Coronary artery (tissue), 2 donors: ENCODE measurements around the gene PRDM2.

Experiments
- DNase-seq: peaks from one replicate; pipeline ENCODE4 v3.0.0-alpha.2; 2017; ENCODE audit warnings: low spot score
- H3K27ac ChIP-seq, 2 donors: fragments of 200-600 bp; sonication (generic); one replicate each; pipeline ENCODE4 v1.5.1; 2016 to 2019
- H3K4me3 ChIP-seq: fragments of 200-600 bp; sonication (generic); 2 replicates; pipeline ENCODE4 v1.5.1; 2016; ENCODE audit warnings: mild to moderate bottlenecking, moderate library complexity
- TF ChIP-seq, protein P1 (sequence below): fragments of 200-600 bp; sonication (generic); IDR thresholded peaks from one replicate; pipeline ENCODE4 v1.5.1; 2019; ENCODE audit warnings: antibody characterized with exemption

The PRDM2 gene

DNA sequence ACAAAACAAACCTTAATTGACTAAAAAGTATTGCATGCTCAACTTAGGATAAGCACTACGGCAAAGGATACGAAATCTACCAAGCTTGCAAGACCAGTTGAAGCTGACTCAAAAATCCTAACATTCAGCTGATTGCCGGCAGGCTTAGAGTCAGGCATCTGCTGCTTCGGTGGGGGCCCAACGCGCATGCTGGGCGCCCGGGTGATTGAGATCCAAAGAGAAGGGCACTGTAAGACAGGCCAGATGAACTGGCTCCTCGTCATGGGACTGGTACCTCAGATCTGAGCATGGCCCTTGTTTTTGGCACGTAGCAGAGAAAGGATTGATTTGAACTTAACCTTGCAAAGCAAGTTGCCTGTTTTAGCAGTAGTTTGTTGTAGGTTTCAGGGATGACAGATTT, 86.6 kb downstream of the PRDM2 start:
- H3K4me3 ChIP-seq, result no peak overlapping the region
- no peak for DNase-seq
- TF ChIP-seq, protein P1, sequence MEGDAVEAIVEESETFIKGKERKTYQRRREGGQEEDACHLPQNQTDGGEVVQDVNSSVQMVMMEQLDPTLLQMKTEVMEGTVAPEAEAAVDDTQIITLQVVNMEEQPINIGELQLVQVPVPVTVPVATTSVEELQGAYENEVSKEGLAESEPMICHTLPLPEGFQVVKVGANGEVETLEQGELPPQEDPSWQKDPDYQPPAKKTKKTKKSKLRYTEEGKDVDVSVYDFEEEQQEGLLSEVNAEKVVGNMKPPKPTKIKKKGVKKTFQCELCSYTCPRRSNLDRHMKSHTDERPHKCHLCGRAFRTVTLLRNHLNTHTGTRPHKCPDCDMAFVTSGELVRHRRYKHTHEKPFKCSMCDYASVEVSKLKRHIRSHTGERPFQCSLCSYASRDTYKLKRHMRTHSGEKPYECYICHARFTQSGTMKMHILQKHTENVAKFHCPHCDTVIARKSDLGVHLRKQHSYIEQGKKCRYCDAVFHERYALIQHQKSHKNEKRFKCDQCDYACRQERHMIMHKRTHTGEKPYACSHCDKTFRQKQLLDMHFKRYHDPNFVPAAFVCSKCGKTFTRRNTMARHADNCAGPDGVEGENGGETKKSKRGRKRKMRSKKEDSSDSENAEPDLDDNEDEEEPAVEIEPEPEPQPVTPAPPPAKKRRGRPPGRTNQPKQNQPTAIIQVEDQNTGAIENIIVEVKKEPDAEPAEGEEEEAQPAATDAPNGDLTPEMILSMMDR, result no peak
- no peak overlapping the region for H3K27ac ChIP-seq

DNA sequence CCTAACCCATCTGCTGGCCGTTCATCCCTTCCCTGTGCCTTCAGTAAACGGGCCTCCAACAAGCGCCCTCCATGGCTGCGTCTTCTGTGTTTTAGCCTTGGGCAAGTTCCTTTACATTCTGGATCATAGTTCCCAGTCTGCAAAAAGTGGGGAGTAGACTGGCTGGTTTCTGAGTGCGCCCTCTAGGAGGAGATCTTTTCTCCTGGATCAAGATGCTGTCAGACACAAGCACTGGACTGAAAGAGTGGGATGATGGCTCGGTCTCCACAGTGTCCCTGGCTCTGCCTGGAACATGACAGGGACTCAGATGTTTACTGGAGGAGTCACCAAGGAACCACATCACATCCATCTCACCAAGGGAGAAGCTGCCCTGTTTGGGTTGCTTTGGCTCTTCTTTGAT, 88.8 kb downstream of the PRDM2 start:
- no peak overlapping the region for H3K27ac ChIP-seq
- DNase-seq, result no peak
- TF ChIP-seq, protein P1, result no peak
- H3K4me3 ChIP-seq, result no peak overlapping the region

DNA sequence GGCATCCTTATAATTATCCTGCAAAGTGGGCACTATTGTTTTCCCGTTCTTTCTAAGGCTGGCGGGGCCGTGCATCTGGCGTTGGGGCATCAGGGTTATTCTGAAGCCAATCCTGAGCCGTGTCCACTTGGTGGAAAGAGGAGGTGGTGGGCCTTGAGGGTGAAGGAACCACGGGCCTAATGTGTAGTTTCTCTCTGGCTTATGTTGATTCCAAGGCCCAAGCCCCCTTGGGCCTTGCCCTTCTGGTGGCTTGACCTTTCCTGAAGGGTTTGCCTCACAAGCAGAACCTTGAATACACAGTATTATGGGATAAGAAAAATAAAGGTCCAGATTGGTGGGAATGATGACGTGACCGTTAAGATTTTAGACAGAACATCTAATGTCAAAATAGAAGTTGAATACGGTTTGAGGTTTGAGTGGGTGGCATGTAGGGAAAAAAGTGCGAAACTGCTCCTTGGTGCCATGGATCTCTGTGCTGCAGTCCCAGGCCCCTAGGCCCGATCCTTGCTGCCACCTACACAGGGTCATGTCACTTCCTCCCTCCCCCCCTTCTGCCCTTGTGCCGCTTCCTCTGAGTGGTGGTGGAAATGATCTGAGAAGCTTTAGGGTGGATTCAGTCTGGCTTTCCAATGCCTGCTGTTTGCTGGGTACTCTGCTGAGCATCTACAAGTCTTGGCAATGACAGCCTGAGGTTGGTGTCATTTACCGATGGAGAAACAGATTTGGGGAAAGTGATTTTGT, 90.5 kb downstream of the PRDM2 start:
- Histone ChIP-seq H3K27ac (no peak overlapping the region), H3K4me3 (no peak overlapping the region)
- DNase-seq, result no peak
- TF ChIP-seq, protein P1, result no peak

DNA sequence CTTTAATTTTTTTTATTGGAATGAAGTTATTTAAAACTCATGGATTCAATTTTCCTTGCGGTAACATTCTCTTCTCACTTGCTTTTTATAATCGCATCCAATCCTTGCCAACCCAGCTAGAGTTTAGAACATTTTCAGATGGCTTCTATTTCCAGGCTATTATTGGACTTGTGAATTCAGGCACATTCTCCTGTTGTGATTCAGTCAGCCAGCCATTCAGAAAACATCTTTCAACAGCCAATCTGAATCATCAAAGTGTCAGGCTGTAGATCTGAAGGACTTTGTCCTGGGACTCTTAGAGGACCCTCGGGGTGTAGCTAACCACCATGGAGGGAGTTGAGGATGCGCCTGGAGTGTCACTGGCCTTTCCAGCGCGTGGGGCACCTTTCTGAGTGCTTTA, 92.4 kb downstream of the PRDM2 start:
- no peak for DNase-seq
- no peak overlapping the region for H3K4me3 ChIP-seq
- H3K27ac ChIP-seq, result peak overlapping the region in 1 of 2 donors; percentile 18

DNA sequence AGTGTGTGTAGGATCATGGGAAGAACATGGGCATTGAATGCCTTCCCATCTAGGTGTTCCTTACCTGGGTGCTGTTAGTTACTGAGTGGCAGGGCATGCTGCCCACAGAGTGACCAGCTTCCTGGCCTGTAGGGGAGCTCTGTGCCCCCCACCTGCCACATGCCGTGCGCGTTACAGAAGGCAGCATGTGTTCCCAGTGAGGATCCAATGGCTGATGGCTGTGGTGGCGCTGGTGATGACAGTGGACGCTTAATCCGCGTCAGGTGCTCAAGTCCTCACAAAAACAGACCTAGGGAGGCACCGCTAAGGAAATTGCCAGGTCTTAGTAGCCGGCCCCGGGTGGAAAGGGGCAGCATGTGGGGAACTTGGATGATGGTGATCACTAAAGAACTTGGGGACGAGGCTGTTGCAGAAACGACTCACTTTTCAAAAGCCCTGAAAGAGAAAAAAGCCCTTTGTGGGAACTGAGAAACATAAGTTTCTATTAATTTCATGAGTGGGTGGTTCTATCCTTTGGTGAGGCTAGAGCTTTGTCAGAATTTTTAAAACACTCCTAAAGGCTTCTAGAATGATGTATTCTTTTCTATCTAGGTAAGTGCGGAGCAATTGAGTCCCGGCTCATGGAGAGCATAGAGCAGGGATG, 93.2 kb downstream of the PRDM2 start:
- no peak overlapping the region for H3K27ac ChIP-seq
- no peak for DNase-seq
- TF ChIP-seq, protein P1, result no peak
- H3K4me3 ChIP-seq, result no peak overlapping the region

More for the DNA sequence above, 92.4 kb downstream of the PRDM2 start:
- TF ChIP-seq, protein P1, result no peak

DNA sequence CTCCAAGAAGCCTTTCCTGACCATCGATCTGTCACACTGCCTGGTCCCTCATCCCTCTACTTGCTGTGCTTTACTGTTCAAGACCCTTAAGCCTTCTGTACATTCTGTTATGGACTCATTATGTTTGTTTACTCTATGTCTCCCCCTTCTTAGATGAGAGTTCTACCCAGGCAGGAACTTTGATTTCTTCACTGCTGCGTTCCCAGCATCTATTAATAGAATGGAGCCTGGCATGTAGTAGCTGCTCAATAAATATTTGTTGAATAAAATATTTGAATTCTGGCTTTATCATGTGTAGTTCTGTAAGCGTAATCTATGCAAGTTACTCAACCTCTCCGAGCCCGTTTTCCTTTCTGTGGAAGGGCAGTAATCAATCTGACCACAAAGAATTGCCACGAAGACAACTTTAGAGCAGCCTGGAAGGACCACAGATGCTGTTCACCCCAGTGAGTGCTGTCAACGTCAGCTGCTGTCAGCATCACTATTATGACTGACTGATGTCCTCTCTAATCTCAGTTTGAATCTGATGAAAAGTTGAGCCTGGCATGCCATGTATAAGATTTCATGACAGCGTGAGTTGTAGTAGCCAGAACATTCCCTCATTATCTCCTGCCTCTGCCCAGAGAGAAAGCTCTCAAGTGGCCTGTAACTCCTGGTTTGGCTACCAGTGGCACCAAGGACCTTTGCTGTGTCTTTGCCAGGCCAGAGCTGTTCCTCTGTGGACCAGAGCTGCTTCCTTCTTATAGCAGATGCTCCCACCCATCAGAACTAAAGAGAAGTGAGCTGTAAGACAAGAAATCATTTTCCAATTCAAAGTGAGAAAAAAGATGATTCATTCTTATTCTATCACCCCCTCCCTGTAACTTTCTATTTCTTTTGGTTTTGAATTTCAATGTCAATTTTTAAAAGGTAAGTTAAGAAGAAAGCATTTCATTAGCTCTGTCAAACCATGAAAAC, 94.5 kb downstream of the PRDM2 start:
- Histone ChIP-seq H3K27ac (no peak overlapping the region), H3K4me3 (no peak overlapping the region)
- TF ChIP-seq, protein P1, result no peak
- DNase-seq, result peak; percentile 11
